ENCODE results near the gene KBTBD8. TPM values are rescaled to one million over a fixed set of nuclear protein-coding genes. Genes with fewer than 3 reads are reported as not detected.

KBTBD8 gene
- total RNA-seq, 1 donor from 2014 or later, result 8.6 TPM

DNA sequence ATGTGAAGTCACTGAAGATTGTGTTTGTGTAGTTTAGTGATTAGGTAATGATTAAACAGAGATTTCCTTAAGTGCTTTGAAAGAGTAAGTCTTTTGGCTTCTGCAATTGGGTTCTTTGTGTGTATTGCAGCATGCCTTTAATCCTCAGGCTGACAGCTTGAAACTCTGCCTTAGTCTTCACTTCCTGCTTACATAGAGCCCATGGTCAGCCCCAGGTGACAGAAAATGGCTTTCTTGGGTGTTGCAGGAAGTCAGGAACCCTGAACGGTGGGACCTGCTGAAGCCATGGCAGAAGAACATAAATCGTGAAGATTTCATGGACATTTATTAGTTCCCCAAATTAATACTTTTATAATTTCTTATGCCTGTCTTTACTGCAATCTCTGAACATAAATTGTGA lies 61.3 kb downstream of the KBTBD8 start:
- no peak overlapping the region for H3K4me3 Mint-ChIP-seq (ENCODE audit: unreplicated experiment)
- no peak for DNase-seq
- H3K4me1 Mint-ChIP-seq (ENCODE audit: low read depth, unreplicated experiment), result no peaks in the 10 kb centered on the region
- peaks cover 2% of the 10 kb centered on the region for H3K27me3 Mint-ChIP-seq (ENCODE audit: unreplicated experiment)
- H3K9me3 Mint-ChIP-seq (ENCODE audit: unreplicated experiment), result peaks cover 2% of the 10 kb centered on the region
- TF ChIP-seq, protein P1, sequence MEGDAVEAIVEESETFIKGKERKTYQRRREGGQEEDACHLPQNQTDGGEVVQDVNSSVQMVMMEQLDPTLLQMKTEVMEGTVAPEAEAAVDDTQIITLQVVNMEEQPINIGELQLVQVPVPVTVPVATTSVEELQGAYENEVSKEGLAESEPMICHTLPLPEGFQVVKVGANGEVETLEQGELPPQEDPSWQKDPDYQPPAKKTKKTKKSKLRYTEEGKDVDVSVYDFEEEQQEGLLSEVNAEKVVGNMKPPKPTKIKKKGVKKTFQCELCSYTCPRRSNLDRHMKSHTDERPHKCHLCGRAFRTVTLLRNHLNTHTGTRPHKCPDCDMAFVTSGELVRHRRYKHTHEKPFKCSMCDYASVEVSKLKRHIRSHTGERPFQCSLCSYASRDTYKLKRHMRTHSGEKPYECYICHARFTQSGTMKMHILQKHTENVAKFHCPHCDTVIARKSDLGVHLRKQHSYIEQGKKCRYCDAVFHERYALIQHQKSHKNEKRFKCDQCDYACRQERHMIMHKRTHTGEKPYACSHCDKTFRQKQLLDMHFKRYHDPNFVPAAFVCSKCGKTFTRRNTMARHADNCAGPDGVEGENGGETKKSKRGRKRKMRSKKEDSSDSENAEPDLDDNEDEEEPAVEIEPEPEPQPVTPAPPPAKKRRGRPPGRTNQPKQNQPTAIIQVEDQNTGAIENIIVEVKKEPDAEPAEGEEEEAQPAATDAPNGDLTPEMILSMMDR (IDR thresholded peaks at IDR 0.05; ENCODE audit: partially characterized antibody, unreplicated experiment), result no peak
- H3K36me3 Mint-ChIP-seq (ENCODE audit: unreplicated experiment), result peaks cover 3% of the 10 kb centered on the region
- no peak overlapping the region for H3K27ac Mint-ChIP-seq (ENCODE audit: unreplicated experiment)

Data from glutamatergic neuron (in vitro differentiated cells).